ENCODE results near the gene HCFC1R1. TPM values are rescaled to one million over a fixed set of nuclear protein-coding genes. Genes with fewer than 3 reads are reported as not detected.

HCFC1R1 gene
- total RNA-seq, 2 experiments from 2014 or later: 24.2 to 24.8 TPM

- Mint-ChIP-seq H3K36me3 (ENCODE audit: low read depth) (no peaks in the 10 kb centered on the region), H3K4me3 (no peak overlapping the region), H3K4me1 (ENCODE audit: low read depth) (no peaks in the 10 kb centered on the region), H3K27ac (no peak overlapping the region), H3K27me3 (no peaks in the 10 kb centered on the region), H3K9me3 (no peaks in the 10 kb centered on the region)
- intact Hi-C loops (cut with micrococcal nuclease): no loop called here
- ChIA-PET CTCF (interaction anchor here (1.0 kb wide), 1 partner anchor 32 kb away, joined by 3 read pairs; no protein-coding TSS in a partner anchor), POLR2A (no interaction called here)
- DNase-seq (no peak), ATAC-seq (no peak)
- TF ChIP-seq CTCF (IDR thresholded peaks at IDR 0.05): no peak
Observed at GRCh38 chr16:2996298-2996697, 27.4 kb downstream of the HCFC1R1 start.

- Mint-ChIP-seq H3K36me3 (ENCODE audit: low read depth) (no peaks in the 10 kb centered on the region), H3K27ac (no peak overlapping the region), H3K27me3 (no peaks in the 10 kb centered on the region), H3K4me1 (ENCODE audit: low read depth) (no peaks in the 10 kb centered on the region), H3K4me3 (no peak overlapping the region), H3K9me3 (no peaks in the 10 kb centered on the region)
- no peak for ATAC-seq
- no peak for DNase-seq
- intact Hi-C loops (cut with micrococcal nuclease): no loop called here
- ChIA-PET CTCF (interaction anchor here (0.6 kb wide), 1 partner anchor 11 kb away, joined by 3 read pairs; no protein-coding TSS in a partner anchor), POLR2A (no interaction called here)
- no peak for TF ChIP-seq CTCF (IDR thresholded peaks at IDR 0.05)
Observed at GRCh38 chr16:2992383-2993081, 31.2 kb downstream of the HCFC1R1 start.

GRCh38 chr16:2991566-2992261, 32.0 kb downstream of the HCFC1R1 start:
- ATAC-seq (no peak), DNase-seq (no peak)
- CTCF ChIA-PET: interaction anchor here (0.6 kb wide), 1 partner anchor 12 kb away, joined by 3 read pairs; no protein-coding TSS in a partner anchor
- H3K27me3 Mint-ChIP-seq: no peaks in the 10 kb centered on the region
- H3K27ac Mint-ChIP-seq: no peak overlapping the region
- H3K9me3 Mint-ChIP-seq: no peaks in the 10 kb centered on the region
- no peak for TF ChIP-seq CTCF (IDR thresholded peaks at IDR 0.05)
- H3K36me3 Mint-ChIP-seq (ENCODE audit: low read depth): no peaks in the 10 kb centered on the region
- intact Hi-C loops (cut with micrococcal nuclease): no loop called here
- POLR2A ChIA-PET: no interaction called here
- H3K4me3 Mint-ChIP-seq: no peak overlapping the region
- H3K4me1 Mint-ChIP-seq (ENCODE audit: low read depth): no peaks in the 10 kb centered on the region

- Mint-ChIP-seq H3K9me3 (no peaks in the 10 kb centered on the region), H3K27me3 (no peaks in the 10 kb centered on the region), H3K36me3 (ENCODE audit: low read depth) (no peaks in the 10 kb centered on the region), H3K4me3 (no peak overlapping the region), H3K27ac (no peak overlapping the region), H3K4me1 (ENCODE audit: low read depth) (no peaks in the 10 kb centered on the region)
- no peak for DNase-seq
- CTCF ChIA-PET: no interaction called here
- TF ChIP-seq CTCF (IDR thresholded peaks at IDR 0.05): no peak
- intact Hi-C loops (cut with micrococcal nuclease): no loop called here
- ATAC-seq: no peak
- POLR2A ChIA-PET: interaction anchor here (1.8 kb wide), 1 partner anchor 18 kb away, joined by 5 read pairs; no protein-coding TSS in a partner anchor
Observed at GRCh38 chr16:2990891-2991290, 32.9 kb downstream of the HCFC1R1 start.

- no peak overlapping the region for H3K27ac Mint-ChIP-seq
- TF ChIP-seq CTCF (IDR thresholded peaks at IDR 0.05): no peak
- DNase-seq (no peak), ATAC-seq (no peak)
- ChIA-PET CTCF (interaction anchor here (1.0 to 1.2 kb wide), 2 partner anchors 19 to 70 kb away, joined by 3 read pairs; no protein-coding TSS in a partner anchor), POLR2A (interaction anchor here (1.3 kb wide), 1 partner anchor 10 kb away, joined by 3 read pairs; no protein-coding TSS in a partner anchor)
- H3K9me3 Mint-ChIP-seq: no peaks in the 10 kb centered on the region
- H3K36me3 Mint-ChIP-seq (ENCODE audit: low read depth): no peaks in the 10 kb centered on the region
- intact Hi-C loops (cut with micrococcal nuclease): no loop called here
- H3K4me1 Mint-ChIP-seq (ENCODE audit: low read depth): peaks cover 2% of the 10 kb centered on the region
- H3K4me3 Mint-ChIP-seq: no peak overlapping the region
- H3K27me3 Mint-ChIP-seq: no peaks in the 10 kb centered on the region
Observed at GRCh38 chr16:2988590-2989099, 35.1 kb downstream of the HCFC1R1 start.
